ENCODE measurements around the gene CALN1. TPM values are rescaled to one million over a fixed set of nuclear protein-coding genes. Genes with fewer than 3 reads are reported as not detected.

Gene CALN1
- total and polyA plus RNA-seq, 2 experiments from 2014 or later: 7.6 to 14.5 TPM

DNA sequence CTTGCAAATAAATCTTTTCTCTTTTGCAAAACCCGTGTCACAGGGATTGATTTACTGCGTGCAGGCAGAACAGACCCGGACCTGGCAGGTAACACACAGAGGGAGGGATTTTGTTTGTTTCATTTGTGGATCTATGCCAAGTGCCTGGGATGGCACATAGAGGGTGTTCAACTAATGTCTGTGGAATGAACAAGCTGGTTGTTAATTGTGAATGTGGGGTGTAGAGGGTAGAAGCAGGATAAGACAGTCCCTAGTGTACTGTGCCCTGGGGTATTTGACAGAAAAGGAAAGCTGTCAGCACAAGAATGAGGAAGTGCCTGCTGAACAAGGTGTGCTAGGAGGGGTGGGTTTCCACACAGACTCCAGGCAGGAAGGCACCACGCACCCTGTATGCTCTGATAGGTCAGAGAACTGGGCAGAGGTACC, 331.8 kb downstream of the CALN1 start:
- H4K20me1 ChIP-seq (replicated peaks; ENCODE audit: insufficient read depth): no peaks in the 10 kb centered on the region
- 0 out of 3 replicates have a peak, but pooled peaks cover 4% of the 10 kb centered on the region for H3K9me3 Mint-ChIP-seq
- H2AFZ ChIP-seq: no peak overlapping the region
- H3K27me3 ChIP-seq (ENCODE audit: insufficient read depth): no peaks in the 10 kb centered on the region
- TF ChIP-seq STAT1 (IDR thresholded peaks at IDR 0.05; ENCODE audit: unreplicated experiment) (no peak), EZH2 (IDR thresholded peaks at IDR 0.05; ENCODE audit: low read depth, unreplicated experiment) (no peak), EZH2phosphoT487 (IDR thresholded peaks at IDR 0.05; ENCODE audit: unreplicated experiment) (no peak), CTCF (conservative IDR thresholded peaks at IDR 0.05; ENCODE audit: low read depth in 2 of 2) (no peak), ZNF331 (CRISPR knock-in tag; IDR thresholded peaks at IDR 0.05; ENCODE audit: low read depth) (no peak), ZNF114 (CRISPR knock-in tag; IDR thresholded peaks at IDR 0.05) (no peak), POLR2AphosphoS5 (IDR thresholded peaks at IDR 0.05; ENCODE audit: low read depth) (no peak), NANOG (IDR thresholded peaks at IDR 0.05; ENCODE audit: borderline replicate concordance) (no peak), CREB1 (CRISPR knock-in tag; IDR thresholded peaks at IDR 0.05; ENCODE audit: low read depth) (no peak), ETS1 (IDR thresholded peaks at IDR 0.05) (no peak)
- TF ChIP-seq, protein P1, sequence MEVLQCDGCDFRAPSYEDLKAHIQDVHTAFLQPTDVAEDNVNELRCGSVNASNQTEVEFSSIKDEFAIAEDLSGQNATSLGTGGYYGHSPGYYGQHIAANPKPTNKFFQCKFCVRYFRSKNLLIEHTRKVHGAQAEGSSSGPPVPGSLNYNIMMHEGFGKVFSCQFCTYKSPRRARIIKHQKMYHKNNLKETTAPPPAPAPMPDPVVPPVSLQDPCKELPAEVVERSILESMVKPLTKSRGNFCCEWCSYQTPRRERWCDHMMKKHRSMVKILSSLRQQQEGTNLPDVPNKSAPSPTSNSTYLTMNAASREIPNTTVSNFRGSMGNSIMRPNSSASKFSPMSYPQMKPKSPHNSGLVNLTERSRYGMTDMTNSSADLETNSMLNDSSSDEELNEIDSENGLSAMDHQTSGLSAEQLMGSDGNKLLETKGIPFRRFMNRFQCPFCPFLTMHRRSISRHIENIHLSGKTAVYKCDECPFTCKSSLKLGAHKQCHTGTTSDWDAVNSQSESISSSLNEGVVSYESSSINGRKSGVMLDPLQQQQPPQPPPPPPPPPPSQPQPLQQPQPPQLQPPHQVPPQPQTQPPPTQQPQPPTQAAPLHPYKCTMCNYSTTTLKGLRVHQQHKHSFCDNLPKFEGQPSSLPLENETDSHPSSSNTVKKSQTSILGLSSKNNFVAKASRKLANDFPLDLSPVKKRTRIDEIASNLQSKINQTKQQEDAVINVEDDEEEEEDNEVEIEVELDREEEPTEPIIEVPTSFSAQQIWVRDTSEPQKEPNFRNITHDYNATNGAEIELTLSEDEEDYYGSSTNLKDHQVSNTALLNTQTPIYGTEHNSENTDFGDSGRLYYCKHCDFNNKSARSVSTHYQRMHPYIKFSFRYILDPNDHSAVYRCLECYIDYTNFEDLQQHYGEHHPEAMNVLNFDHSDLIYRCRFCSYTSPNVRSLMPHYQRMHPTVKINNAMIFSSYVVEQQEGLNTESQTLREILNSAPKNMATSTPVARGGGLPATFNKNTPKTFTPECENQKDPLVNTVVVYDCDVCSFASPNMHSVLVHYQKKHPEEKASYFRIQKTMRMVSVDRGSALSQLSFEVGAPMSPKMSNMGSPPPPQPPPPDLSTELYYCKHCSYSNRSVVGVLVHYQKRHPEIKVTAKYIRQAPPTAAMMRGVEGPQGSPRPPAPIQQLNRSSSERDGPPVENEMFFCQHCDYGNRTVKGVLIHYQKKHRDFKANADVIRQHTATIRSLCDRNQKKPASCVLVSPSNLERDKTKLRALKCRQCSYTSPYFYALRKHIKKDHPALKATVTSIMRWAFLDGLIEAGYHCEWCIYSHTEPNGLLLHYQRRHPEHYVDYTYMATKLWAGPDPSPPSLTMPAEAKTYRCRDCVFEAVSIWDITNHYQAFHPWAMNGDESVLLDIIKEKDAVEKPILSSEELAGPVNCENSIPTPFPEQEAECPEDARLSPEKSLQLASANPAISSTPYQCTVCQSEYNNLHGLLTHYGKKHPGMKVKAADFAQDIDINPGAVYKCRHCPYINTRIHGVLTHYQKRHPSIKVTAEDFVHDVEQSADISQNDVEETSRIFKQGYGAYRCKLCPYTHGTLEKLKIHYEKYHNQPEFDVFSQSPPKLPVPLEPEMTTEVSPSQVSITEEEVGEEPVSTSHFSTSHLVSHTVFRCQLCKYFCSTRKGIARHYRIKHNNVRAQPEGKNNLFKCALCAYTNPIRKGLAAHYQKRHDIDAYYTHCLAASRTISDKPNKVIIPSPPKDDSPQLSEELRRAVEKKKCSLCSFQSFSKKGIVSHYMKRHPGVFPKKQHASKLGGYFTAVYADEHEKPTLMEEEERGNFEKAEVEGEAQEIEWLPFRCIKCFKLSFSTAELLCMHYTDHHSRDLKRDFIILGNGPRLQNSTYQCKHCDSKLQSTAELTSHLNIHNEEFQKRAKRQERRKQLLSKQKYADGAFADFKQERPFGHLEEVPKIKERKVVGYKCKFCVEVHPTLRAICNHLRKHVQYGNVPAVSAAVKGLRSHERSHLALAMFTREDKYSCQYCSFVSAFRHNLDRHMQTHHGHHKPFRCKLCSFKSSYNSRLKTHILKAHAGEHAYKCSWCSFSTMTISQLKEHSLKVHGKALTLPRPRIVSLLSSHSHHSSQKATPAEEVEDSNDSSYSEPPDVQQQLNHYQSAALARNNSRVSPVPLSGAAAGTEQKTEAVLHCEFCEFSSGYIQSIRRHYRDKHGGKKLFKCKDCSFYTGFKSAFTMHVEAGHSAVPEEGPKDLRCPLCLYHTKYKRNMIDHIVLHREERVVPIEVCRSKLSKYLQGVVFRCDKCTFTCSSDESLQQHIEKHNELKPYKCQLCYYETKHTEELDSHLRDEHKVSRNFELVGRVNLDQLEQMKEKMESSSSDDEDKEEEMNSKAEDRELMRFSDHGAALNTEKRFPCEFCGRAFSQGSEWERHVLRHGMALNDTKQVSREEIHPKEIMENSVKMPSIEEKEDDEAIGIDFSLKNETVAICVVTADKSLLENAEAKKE (CRISPR knock-in tag; IDR thresholded peaks at IDR 0.05): no peak
- TF ChIP-seq, protein P2, sequence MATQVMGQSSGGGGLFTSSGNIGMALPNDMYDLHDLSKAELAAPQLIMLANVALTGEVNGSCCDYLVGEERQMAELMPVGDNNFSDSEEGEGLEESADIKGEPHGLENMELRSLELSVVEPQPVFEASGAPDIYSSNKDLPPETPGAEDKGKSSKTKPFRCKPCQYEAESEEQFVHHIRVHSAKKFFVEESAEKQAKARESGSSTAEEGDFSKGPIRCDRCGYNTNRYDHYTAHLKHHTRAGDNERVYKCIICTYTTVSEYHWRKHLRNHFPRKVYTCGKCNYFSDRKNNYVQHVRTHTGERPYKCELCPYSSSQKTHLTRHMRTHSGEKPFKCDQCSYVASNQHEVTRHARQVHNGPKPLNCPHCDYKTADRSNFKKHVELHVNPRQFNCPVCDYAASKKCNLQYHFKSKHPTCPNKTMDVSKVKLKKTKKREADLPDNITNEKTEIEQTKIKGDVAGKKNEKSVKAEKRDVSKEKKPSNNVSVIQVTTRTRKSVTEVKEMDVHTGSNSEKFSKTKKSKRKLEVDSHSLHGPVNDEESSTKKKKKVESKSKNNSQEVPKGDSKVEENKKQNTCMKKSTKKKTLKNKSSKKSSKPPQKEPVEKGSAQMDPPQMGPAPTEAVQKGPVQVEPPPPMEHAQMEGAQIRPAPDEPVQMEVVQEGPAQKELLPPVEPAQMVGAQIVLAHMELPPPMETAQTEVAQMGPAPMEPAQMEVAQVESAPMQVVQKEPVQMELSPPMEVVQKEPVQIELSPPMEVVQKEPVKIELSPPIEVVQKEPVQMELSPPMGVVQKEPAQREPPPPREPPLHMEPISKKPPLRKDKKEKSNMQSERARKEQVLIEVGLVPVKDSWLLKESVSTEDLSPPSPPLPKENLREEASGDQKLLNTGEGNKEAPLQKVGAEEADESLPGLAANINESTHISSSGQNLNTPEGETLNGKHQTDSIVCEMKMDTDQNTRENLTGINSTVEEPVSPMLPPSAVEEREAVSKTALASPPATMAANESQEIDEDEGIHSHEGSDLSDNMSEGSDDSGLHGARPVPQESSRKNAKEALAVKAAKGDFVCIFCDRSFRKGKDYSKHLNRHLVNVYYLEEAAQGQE (IDR thresholded peaks at IDR 0.05; ENCODE audit: unreplicated experiment): no peak
- ATAC-seq: no peak
- no peak for DNase-seq (ENCODE audit: low spot score)
- no peak overlapping the region; the same call in 1 of the 2 replicates for H3K27ac Mint-ChIP-seq
- H3K4me2 ChIP-seq: no peak overlapping the region
- H3K4me3 Mint-ChIP-seq: no peak overlapping the region
- no peaks in the 10 kb centered on the region for H3K4me1 ChIP-seq (ENCODE audit: insufficient read depth)
- H3K79me2 ChIP-seq (replicated peaks; ENCODE audit: insufficient read depth): no peaks in the 10 kb centered on the region
- H3F3A ChIP-seq (replicated peaks; ENCODE audit: low read depth): no peaks in the 10 kb centered on the region
- no peaks in the 10 kb centered on the region for H3K36me3 ChIP-seq (ENCODE audit: insufficient read depth)
- H3K4me3 ChIP-seq: no peak overlapping the region
- no peaks in the 10 kb centered on the region for H3K4me1 Mint-ChIP-seq
- H3K9me2 ChIP-seq (ENCODE audit: insufficient read depth): no peaks in the 10 kb centered on the region
- H3K36me3 Mint-ChIP-seq (ENCODE audit: low read depth): peaks cover 5% of the 10 kb centered on the region; the same call in 1 of the 3 replicates
- no peaks in the 10 kb centered on the region for H3K27me3 Mint-ChIP-seq (ENCODE audit: insufficient read depth, low read depth, poor library complexity)
- H3K27ac ChIP-seq (ENCODE audit: low read depth): no peak overlapping the region

Data from GM23338 (cell line).